22Rv1 (cell line): ENCODE data around the gene RNFT2.

Experiments
- H3K27ac ChIP-seq: fragments of 450-650 bp; 2 replicates; pipeline ENCODE4 v1.5.1; 2017
- CTCF ChIP-seq: fragments of 450-650 bp; IDR thresholded peaks from 2 replicates; pipeline ENCODE4 v1.5.1; 2017; ENCODE audit warnings: mild to moderate bottlenecking
- ZFX ChIP-seq: fragments of 450-650 bp; IDR thresholded peaks from 2 replicates; pipeline ENCODE4 v1.6.1; 2017; ENCODE audit warnings: antibody characterized with exemption, borderline replicate concordance

RNFT2 gene

GRCh38 chr12:116880213-116880816 lies 142.2 kb downstream of the RNFT2 start:
- H3K27ac ChIP-seq, result no peak overlapping the region

GRCh38 chr12:116880817-116881324 lies 142.8 kb downstream of the RNFT2 start:
- TF ChIP-seq CTCF, result peak; percentile 75
- no peak for TF ChIP-seq ZFX
- no peak overlapping the region for H3K27ac ChIP-seq

More at GRCh38 chr12:116880213-116880816, 142.2 kb downstream of the RNFT2 start:
- TF ChIP-seq ZFX, result no peak
- TF ChIP-seq CTCF, result no peak

GRCh38 chr12:116881325-116881876 lies 143.3 kb downstream of the RNFT2 start, which contains the start of gene HRK:
HRK (minus strand) TSS chr12:116881441; CDS start chr12:116881307, 134 bp downstream.
- no peak within 1 kb of the TSS for H3K27ac ChIP-seq
- TF ChIP-seq ZFX, result no peak
- peak; percentile 45; the same call in 1 of the 2 replicates for TF ChIP-seq CTCF

- TF ChIP-seq ZFX (no peak), CTCF (no peak)
- no peak overlapping the region for H3K27ac ChIP-seq
These were observed 143.9 kb downstream of the RNFT2 start for GRCh38 chr12:116881877-116882507.

- no peak overlapping the region for H3K27ac ChIP-seq
- peak; percentile 34 for TF ChIP-seq CTCF
- TF ChIP-seq ZFX, result no peak
These were observed 144.6 kb downstream of the RNFT2 start for GRCh38 chr12:116882742-116883141.

- TF ChIP-seq CTCF, result no peak
- no peak for TF ChIP-seq ZFX
- H3K27ac ChIP-seq, result no peak overlapping the region
These were observed 146.8 kb downstream of the RNFT2 start for GRCh38 chr12:116884871-116885270.

GRCh38 chr12:116885491-116885890 lies 147.4 kb downstream of the RNFT2 start:
- TF ChIP-seq ZFX, result no peak
- TF ChIP-seq CTCF, result no peak
- no peak overlapping the region for H3K27ac ChIP-seq
